Endothelial cell of umbilical vein (primary cell): Measurements from ENCODE around the gene ZNF423.

Experiments
- EZH2 ChIP-seq: IDR thresholded peaks from 2 replicates; pipeline ENCODE4 v1.6.1; 2012; ENCODE audit warnings: borderline replicate concordance, low read depth, mild to moderate bottlenecking, moderate library complexity, low read length, inconsistent platforms; ENCODE audit not compliant: severe bottlenecking
- POLR2A ChIP-seq: IDR thresholded peaks from 2 replicates; pipeline ENCODE4 v1.6.1; 2012; ENCODE audit warnings: low read depth, mild to moderate bottlenecking, control low read depth, low read length

- TF ChIP-seq POLR2A (no peak), EZH2 (no peak)
These were observed 221.5 kb downstream of the ZNF423 start for GRCh38 chr16:49634235-49635008.
